Neural crest cell (in vitro differentiated cells): ENCODE measurements around the gene PARVA. TPM values are rescaled to one million over a fixed set of nuclear protein-coding genes. Genes with fewer than 3 reads are reported as not detected.

Source experiments
- DNase-seq: peaks from one replicate; pipeline ENCODE4 v3.0.0; 2021; ENCODE audit warnings: low read depth, mixed read lengths, low spot score
- H3K27ac Mint-ChIP-seq: one replicate; pipeline ENCODE4 v1.8.0; 2021; ENCODE audit warnings: mild to moderate bottlenecking, mixed read lengths; ENCODE audit not compliant: unreplicated experiment
- H3K27me3 Mint-ChIP-seq: 2 replicates; pipeline ENCODE4 v1.8.0; 2021; ENCODE audit warnings: low read depth, mild to moderate bottlenecking, mixed read lengths
- H3K36me3 Mint-ChIP-seq: 2 replicates; pipeline ENCODE4 v1.8.0; 2021; ENCODE audit warnings: low read depth, mild to moderate bottlenecking, mixed read lengths
- H3K4me1 Mint-ChIP-seq: 2 replicates; pipeline ENCODE4 v1.8.0; 2021; ENCODE audit warnings: mixed read lengths
- H3K4me3 Mint-ChIP-seq: one replicate; pipeline ENCODE4 v1.8.0; 2021; ENCODE audit warnings: mild to moderate bottlenecking, mixed read lengths
- H3K9me3 Mint-ChIP-seq: 2 replicates; pipeline ENCODE4 v1.8.0; 2021; ENCODE audit warnings: mixed read lengths
- CTCF ChIP-seq: fragments of 200-600 bp; sonication (generic); conservative IDR thresholded peaks from 2 replicates; pipeline ENCODE4 v1.5.0; 2021; ENCODE audit warnings: antibody characterized with exemption, mild to moderate bottlenecking
- total RNA-seq: library from RNA; stranded (reverse); gene quantifications from 2 replicates; pipeline ENCODE4 v1.2.1, GENCODE V29; 2021

Gene PARVA
- total RNA-seq, 1 donor from 2014 or later = 36.2 TPM

GRCh38 chr11:12556788-12557384, 179.5 kb downstream of the PARVA start:
- H3K4me3 Mint-ChIP-seq = no peak overlapping the region
- no peak for TF ChIP-seq CTCF
- no peak for DNase-seq
- no peak overlapping the region for H3K27ac Mint-ChIP-seq
- no peaks in the 10 kb centered on the region for H3K27me3 Mint-ChIP-seq
- H3K9me3 Mint-ChIP-seq = peaks cover 9% of the 10 kb centered on the region
- H3K4me1 Mint-ChIP-seq = no peaks in the 10 kb centered on the region
- peaks cover 3% of the 10 kb centered on the region for H3K36me3 Mint-ChIP-seq

- H3K27me3 Mint-ChIP-seq = no peaks in the 10 kb centered on the region
- no peak overlapping the region for H3K27ac Mint-ChIP-seq
- no peak for TF ChIP-seq CTCF
- H3K9me3 Mint-ChIP-seq = peaks cover 6% of the 10 kb centered on the region
- H3K4me3 Mint-ChIP-seq = no peak overlapping the region
- H3K36me3 Mint-ChIP-seq = peaks cover 3% of the 10 kb centered on the region
- no peak for DNase-seq
- no peaks in the 10 kb centered on the region for H3K4me1 Mint-ChIP-seq
Measured at GRCh38 chr11:12559011-12559410, 181.6 kb downstream of the PARVA start.

- H3K27me3 Mint-ChIP-seq = no peaks in the 10 kb centered on the region
- no peak for DNase-seq
- H3K36me3 Mint-ChIP-seq = no peaks in the 10 kb centered on the region
- no peaks in the 10 kb centered on the region for H3K9me3 Mint-ChIP-seq
- H3K4me1 Mint-ChIP-seq = no peaks in the 10 kb centered on the region
- H3K4me3 Mint-ChIP-seq = no peak overlapping the region
- H3K27ac Mint-ChIP-seq = no peak overlapping the region
- TF ChIP-seq CTCF = no peak
Measured at GRCh38 chr11:12560362-12560761, 183.0 kb downstream of the PARVA start.

GRCh38 chr11:12560861-12561260, 183.5 kb downstream of the PARVA start:
- TF ChIP-seq CTCF = no peak
- no peak overlapping the region for H3K27ac Mint-ChIP-seq
- H3K9me3 Mint-ChIP-seq = no peaks in the 10 kb centered on the region
- H3K36me3 Mint-ChIP-seq = no peaks in the 10 kb centered on the region
- H3K27me3 Mint-ChIP-seq = no peaks in the 10 kb centered on the region
- no peaks in the 10 kb centered on the region for H3K4me1 Mint-ChIP-seq
- DNase-seq = no peak
- no peak overlapping the region for H3K4me3 Mint-ChIP-seq

GRCh38 chr11:12564012-12564411, 186.6 kb downstream of the PARVA start:
- Mint-ChIP-seq H3K27ac (no peak overlapping the region), H3K4me3 (no peak overlapping the region), H3K27me3 (no peaks in the 10 kb centered on the region), H3K4me1 (no peaks in the 10 kb centered on the region), H3K36me3 (no peaks in the 10 kb centered on the region), H3K9me3 (peaks cover 3% of the 10 kb centered on the region)
- no peak for TF ChIP-seq CTCF
- no peak for DNase-seq
